ENCODE results near the gene TRIP4. TPM values are rescaled to one million over a fixed set of nuclear protein-coding genes. Genes with fewer than 3 reads are reported as not detected.
"Not testable (repeated sequence)": the region's sequence is repeated elsewhere in the genome, so short reads cannot be mapped to it uniquely, and the experiment has no call there.

The TRIP4 gene
- total RNA-seq, 2 donors from 2014 or later, result 11.7 to 15.5 TPM

- intact Hi-C loops (cut with DNase I), result no loop called here
- no peaks in the 10 kb centered on the region for H3K9me3 ChIP-seq
- no peak for ATAC-seq
These were observed 98.2 kb downstream of the TRIP4 start for GRCh38 chr15:64485796-64486195.

GRCh38 chr15:64490598-64491259 is 103.1 kb downstream of the TRIP4 start:
- intact Hi-C loops (cut with DNase I), result no loop called here
- DNase-seq (no peak), ATAC-seq (no peak)
- Histone ChIP-seq H3K4me3 (no peak overlapping the region), H3K27ac (no peak overlapping the region), H3K27me3 (no peaks in the 10 kb centered on the region), H3K9me3 (no peaks in the 10 kb centered on the region), H3K36me3 (replicated peaks in 1 of 2; ENCODE audit: insufficient read depth in 1 of 2, low read depth in 2 of 2) (no peaks in the 10 kb centered on the region), H3K4me1 (no peaks in the 10 kb centered on the region)
- no peak for TF ChIP-seq CTCF (IDR thresholded peaks at IDR 0.05)
- TF ChIP-seq POLR2A (IDR thresholded peaks at IDR 0.05), result no peak

More at GRCh38 chr15:64485796-64486195, 98.2 kb downstream of the TRIP4 start:
- H3K27me3 ChIP-seq, result no peaks in the 10 kb centered on the region
- TF ChIP-seq POLR2A (IDR thresholded peaks at IDR 0.05), result no peak
- no peak for TF ChIP-seq CTCF (IDR thresholded peaks at IDR 0.05)
- DNase-seq, result no peak
- no peaks in the 10 kb centered on the region for H3K36me3 ChIP-seq (replicated peaks in 1 of 2; ENCODE audit: insufficient read depth in 1 of 2, low read depth in 2 of 2)
- H3K4me3 ChIP-seq, result no peak overlapping the region
- no peak overlapping the region for H3K27ac ChIP-seq
- peaks cover 23% of the 10 kb centered on the region for H3K4me1 ChIP-seq

GRCh38 chr15:64493641-64494040 is 106.0 kb downstream of the TRIP4 start:
- intact Hi-C loops (cut with DNase I), result no loop called here
- DNase-seq (no peak), ATAC-seq (no peak)
- H3K9me3 ChIP-seq, result no peaks in the 10 kb centered on the region
- no peaks in the 10 kb centered on the region for H3K36me3 ChIP-seq (replicated peaks in 1 of 2; ENCODE audit: insufficient read depth in 1 of 2, low read depth in 2 of 2)
- no peak overlapping the region for H3K27ac ChIP-seq
- 80 to 85% methylated on average over 2 of the region's 2 CpGs for WGBS, 2 donors
- H3K4me1 ChIP-seq, result no peaks in the 10 kb centered on the region
- no peaks in the 10 kb centered on the region for H3K27me3 ChIP-seq
- TF ChIP-seq POLR2A (IDR thresholded peaks at IDR 0.05), result no peak
- no peak for TF ChIP-seq CTCF (IDR thresholded peaks at IDR 0.05)
- H3K4me3 ChIP-seq, result no peak overlapping the region

GRCh38 chr15:64495968-64496367 is 108.3 kb downstream of the TRIP4 start:
- H3K4me3 ChIP-seq; intact Hi-C loops (cut with DNase I); H3K27ac ChIP-seq; H3K36me3 ChIP-seq (replicated peaks in 1 of 2; ENCODE audit: insufficient read depth in 1 of 2, low read depth in 2 of 2); H3K4me1 ChIP-seq; H3K9me3 ChIP-seq; DNase-seq; H3K27me3 ChIP-seq; ATAC-seq: not testable (repeated sequence)
- 93 to 96% methylated on average over 2 of the region's 2 CpGs for WGBS, 2 donors

GRCh38 chr15:64500695-64501395 is 113.2 kb downstream of the TRIP4 start:
- no peak for DNase-seq
- 49 to 58% methylated on average over 3 of the region's 3 CpGs for WGBS, 2 donors
- Histone ChIP-seq H3K36me3 (replicated peaks in 1 of 2; ENCODE audit: insufficient read depth in 1 of 2, low read depth in 2 of 2) (peaks cover 0 to 2% of the 10 kb centered on the region in 2 donors), H3K27ac (no peak overlapping the region), H3K4me1 (peaks cover 23% of the 10 kb centered on the region), H3K4me3 (no peak overlapping the region), H3K9me3 (no peaks in the 10 kb centered on the region), H3K27me3 (no peaks in the 10 kb centered on the region)
- intact Hi-C loops (cut with DNase I), result no loop called here
- TF ChIP-seq CTCF (IDR thresholded peaks at IDR 0.05), result no peak
- TF ChIP-seq POLR2A (IDR thresholded peaks at IDR 0.05), result no peak
- no peak for ATAC-seq

Data from body of pancreas (tissue), 4 donors.